ENCODE results near the gene PROX2.

Gene PROX2

DNA sequence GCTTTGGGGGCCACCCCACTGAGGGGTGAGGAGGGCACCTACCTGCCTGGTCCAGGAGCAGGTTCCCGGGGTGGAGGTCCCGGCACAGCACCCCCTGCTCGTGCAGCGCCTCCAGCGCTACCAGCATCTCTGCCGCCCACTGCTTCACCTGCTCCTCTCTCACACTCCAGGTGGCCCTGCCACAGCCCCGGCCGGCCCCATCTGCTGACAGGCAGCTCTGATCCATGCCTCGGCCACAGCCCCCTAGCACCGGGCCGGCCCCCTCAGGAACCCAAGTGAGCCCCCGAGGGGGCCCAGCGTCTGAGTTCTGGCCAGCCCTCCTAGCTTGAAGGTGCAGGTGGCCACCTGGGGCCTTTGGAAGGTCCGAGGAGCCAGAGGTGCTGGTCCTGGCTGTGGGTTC is 33.6 kb upstream of the PROX2 start:
- no peak for DNase-seq

- DNase-seq = no peak
Measured at GRCh38 chr14:74908861-74909341, 33.0 kb upstream of the PROX2 start.

- no peak for DNase-seq
Measured at GRCh38 chr14:74907744-74908143, 31.8 kb upstream of the PROX2 start.

DNA sequence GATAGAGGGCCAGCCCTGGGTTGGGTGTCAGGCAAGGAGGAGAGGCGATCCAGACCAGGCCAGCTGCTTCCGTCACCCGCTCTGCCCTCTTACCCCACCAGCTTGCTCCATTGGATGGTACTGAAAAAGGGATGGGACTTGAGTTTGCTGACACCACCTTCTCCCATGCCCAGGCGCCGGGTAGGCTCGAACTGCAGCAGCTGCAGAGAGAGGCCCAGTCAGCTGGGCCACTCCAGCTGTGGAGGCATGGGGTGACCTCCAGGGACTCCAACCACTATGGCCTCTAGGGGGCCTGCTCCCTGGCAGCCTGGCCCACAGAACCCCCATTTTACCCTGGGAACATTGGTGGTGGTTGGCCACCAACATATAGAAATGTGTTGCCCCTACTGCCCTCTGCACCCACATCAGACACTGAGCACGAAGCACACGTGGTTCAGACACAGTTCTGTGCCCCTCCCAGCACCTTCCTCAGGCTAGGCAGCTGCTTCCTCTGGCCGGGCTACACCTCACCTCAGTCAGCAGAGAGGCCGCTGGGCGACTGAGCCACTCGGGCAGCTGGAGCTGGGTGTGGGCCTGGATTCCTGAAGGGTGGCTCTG is 31.1 kb upstream of the PROX2 start:
- no peak for DNase-seq

DNA sequence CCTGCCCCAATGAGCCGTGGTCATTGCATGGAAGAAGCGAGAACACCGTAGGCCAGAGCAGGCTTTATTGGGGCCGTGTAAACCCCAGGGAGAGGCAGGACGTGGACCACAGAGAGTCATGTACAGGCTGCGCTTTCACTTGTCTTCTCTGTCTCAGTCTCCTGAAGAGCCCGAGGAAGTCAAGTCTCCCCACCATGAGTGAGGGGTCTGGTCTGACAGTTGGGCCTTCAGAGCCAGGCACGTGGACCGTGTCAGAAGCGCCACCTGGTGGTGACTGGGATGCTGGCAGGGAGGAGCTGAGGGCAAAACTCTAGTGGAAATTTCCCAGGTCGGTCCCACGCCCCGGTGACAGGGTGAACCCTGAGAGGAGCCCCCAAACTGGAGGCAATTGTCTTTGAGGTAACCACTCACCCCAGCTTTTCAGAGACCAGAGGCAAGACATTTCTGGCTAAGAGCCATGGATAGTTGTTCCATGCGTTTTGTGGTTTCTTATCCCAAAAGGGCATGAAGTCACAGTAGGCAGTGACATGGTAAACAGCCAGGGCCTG is 29.7 kb upstream of the PROX2 start:
- DNase-seq = peak; percentile 4

DNA sequence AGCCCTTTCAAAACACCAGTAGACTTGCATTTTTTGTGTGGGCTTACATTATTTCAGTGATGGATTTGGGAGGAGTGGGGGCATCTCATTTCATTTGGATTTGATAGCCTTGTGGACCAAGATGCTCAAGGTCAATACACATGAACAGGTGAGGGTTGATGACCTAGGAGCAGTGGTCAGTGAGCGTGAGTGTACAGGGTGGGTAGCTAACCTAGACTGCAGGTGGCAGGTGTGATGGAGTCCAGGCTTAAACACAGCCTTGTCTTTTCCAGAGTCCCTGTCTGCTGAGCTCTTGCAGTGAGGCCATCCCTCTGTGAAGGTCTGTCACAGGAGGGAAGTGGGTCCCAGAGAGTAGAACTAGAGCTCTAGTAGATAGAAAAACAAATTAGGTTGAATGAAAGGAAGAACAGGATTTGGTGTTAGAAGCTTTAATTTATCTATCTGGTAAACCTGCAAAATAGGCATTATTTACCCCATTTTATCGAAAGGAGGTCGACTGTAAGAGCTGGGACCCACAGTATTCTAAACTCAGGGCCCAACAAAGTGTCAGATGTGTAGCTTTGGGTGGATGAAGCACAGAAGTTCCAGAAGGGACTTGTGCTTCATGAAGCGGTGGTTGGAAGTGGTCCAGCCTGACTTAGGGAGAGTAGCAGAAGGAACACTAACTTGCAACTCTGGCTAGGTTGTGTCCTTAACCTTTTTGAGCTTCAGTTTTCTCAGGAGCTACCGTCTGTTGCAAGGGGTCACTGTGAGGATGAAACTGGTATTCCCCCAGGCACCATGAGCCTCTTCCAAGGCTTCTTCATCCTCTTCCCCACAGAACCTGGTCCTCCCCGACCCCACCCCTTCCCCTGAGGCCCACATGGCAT is 28.9 kb upstream of the PROX2 start:
- no peak for DNase-seq

DNA sequence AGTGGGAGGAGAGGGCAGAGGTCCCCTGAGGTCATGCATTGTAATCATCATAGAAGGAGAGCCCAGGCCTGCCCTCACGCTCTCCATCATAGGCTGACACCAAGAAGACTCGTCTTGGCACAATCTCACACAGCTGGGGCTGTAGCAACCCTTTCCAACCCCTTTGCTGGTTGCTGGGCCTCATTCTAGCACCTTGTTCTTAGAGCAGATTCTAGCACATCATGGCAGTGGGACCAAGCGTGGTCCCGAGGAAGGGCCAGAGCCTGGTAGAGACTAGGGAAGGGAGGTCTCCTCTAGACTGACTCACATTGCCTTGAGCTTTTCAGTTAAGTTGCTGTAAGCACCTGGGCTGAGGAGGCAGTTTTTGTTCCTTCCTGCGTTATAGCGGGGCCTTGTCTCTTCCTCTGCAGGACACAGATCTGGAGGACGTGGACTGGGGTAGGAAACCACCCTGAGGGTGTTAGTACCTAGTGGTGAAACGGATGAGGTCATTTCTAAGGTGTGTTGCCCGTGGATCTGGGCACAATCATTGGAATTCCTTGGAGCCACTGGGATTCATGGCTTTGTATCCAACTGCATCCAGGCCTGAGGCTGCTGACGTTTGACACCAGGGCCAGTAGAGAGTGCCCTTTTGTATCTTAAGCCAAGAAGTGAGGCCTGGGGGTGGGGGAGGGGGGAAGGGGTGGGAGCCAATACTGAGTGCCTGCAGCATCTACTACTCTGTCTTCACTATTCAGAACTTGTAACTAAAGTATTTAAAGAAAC is 27.2 kb upstream of the PROX2 start:
- no peak for DNase-seq

DNA sequence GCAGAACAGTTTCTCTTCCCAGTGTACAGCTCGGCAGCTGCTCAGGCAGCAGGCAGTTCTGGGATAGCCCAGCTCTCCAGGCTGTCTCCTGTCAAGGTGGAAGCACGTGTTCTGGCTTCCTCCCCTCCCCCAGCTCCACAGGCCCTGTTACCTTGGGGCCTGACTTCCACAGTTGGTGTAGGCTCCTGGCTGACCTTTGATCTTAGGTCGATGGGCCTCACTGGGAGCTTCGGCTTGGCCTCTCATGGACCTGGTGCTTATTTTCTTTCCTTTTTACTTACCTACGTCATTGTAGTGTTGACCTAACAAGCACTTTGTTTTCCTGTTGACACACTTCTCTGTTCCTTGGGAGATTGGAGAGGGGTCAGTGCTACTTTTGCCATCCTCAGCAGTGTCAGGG is 22.7 kb upstream of the PROX2 start:
- no peak for DNase-seq

DNA sequence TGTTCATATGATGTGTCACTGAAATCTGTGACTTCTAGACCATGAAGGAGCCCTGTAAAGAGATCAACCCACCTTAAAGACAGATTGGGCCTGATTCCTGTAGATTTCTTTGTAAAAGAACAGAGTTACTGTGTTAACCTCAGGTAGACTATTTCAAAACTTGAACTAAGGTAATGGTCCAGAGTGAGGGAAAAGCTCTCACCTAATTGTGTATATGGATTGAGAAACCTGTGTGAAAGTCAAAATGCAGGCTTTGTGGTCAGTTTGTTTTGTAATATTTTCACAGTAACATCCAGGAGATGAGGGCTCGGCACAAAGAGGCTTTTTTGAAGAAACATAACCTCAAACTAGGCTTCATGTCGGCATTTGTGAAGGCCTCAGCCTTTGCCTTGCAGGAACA is 22.1 kb upstream of the PROX2 start:
- DNase-seq = no peak

DNA sequence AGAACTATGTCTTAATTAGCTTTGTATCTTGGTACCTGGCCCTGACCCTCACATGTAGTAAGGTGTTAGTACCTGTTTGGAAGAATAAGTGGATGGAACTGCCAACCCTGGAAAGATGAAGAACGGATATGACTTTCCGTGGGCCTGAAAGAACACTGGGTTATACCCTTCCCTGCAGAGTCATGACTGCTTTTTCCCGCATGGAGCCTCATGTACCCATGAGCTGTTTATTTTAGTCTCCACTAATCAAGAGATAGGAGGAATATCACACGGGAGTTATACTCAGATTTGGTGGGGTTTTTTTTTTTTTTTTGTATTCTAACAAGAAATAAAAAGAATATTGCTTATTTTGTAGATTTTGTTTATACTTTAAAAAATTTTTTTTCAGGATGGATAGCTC is 21.7 kb upstream of the PROX2 start:
- DNase-seq = no peak

- no peak for DNase-seq
Measured at GRCh38 chr14:74896400-74896799, 20.5 kb upstream of the PROX2 start.

- no peak for DNase-seq
Measured at GRCh38 chr14:74893614-74894091, 17.7 kb upstream of the PROX2 start.

- no peak for DNase-seq
Measured at GRCh38 chr14:74892745-74893144, 16.8 kb upstream of the PROX2 start.

- no peak for DNase-seq
Measured at GRCh38 chr14:74891870-74892269, 15.9 kb upstream of the PROX2 start.

DNA sequence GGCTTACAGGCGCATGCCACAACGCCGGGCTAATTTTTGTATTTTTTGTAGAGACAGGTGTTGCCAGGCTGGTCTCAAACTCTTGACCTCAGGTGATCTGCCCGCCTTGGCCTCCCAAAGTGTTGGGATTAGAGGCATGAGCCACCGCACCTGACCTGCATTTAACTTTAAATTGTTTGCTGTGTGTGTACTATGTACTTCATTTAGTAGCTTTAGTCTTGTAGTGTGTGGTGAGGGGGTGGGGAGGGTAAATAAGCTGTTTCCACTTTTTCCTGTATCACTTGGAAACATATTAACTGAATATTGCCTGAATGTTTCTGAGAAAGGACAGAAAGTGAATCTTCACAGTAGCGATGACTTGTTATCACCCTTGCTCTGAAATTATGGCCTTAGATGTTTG is 14.3 kb upstream of the PROX2 start:
- DNase-seq = no peak

GRCh38 chr14:74888164-74889158 is 12.5 kb upstream of the PROX2 start:
- no peak for DNase-seq

GRCh38 chr14:74886001-74886400 is 10.1 kb upstream of the PROX2 start:
- DNase-seq = no peak

GRCh38 chr14:74882103-74882920 is 6.4 kb upstream of the PROX2 start:
- peak; percentile 29 for DNase-seq

- peak; percentile 74 for DNase-seq
Measured at GRCh38 chr14:74881431-74882102, 5.6 kb upstream of the PROX2 start, which contains the start of gene DLST. DLST (plus strand) TSS chr14:74881916; CDS start chr14:74881954, 38 bp downstream.

Measured in NCI-H146 (cell line).